Lung (tissue), 12 donors: ENCODE data around the gene NFATC2IP. TPM values are rescaled to one million over a fixed set of nuclear protein-coding genes. Genes with fewer than 3 reads are reported as not detected.
"Not testable (repeated sequence)": the region's sequence is repeated elsewhere in the genome, so short reads cannot be mapped to it uniquely, and the experiment has no call there.

ENCODE experiments used
- ATAC-seq: fragments of 200-7000 bp; cut with Tn5 transposase; one replicate; pipeline ENCODE4 v1.9.1; 2020; ENCODE audit warnings: moderate number of reproducible peaks; ENCODE audit not compliant: insufficient read depth, low FRiP score
- DNase-seq, 3 donors: peaks; one replicate each; pipeline ENCODE4 v3.0.0-alpha.2; 2013 to 2017
- H3K27ac ChIP-seq, 2 donors: one replicate each; pipeline ENCODE4 v1.5.1; 2013; ENCODE audit warnings: mild to moderate bottlenecking in 2 of 2, moderate library complexity in 2 of 2, control low read depth in 1 of 2, inconsistent platforms in 1 of 2, low read depth in 1 of 2, low read length in 1 of 2
- H3K27me3 ChIP-seq, 3 donors: one replicate each; pipeline ENCODE4 v1.5.1; 2013; ENCODE audit warnings: low read length in 2 of 3; ENCODE audit not compliant: control insufficient read depth in 3 of 3, insufficient read depth in 3 of 3
- H3K36me3 ChIP-seq, 4 donors: one replicate each; pipeline ENCODE4 v1.5.1; 2013; ENCODE audit warnings: low read length in 4 of 4, mild to moderate bottlenecking in 1 of 4, moderate library complexity in 1 of 4; ENCODE audit not compliant: control insufficient read depth in 4 of 4, insufficient read depth in 4 of 4
- H3K4me1 ChIP-seq, 5 donors: one replicate each; pipeline ENCODE4 v1.5.1; 2013; ENCODE audit warnings: low read length in 5 of 5, mild to moderate bottlenecking in 2 of 5, moderate library complexity in 1 of 5; ENCODE audit not compliant: control insufficient read depth in 5 of 5, insufficient read depth in 5 of 5
- H3K4me3 ChIP-seq: one replicate; pipeline ENCODE4 v1.5.1; 2013; ENCODE audit warnings: mild to moderate bottlenecking, control low read depth, moderate library complexity
- H3K9ac ChIP-seq, 2 donors: one replicate each; pipeline ENCODE4 v1.5.1; 2013; ENCODE audit warnings: low read length in 2 of 2, control low read depth in 1 of 2; ENCODE audit not compliant: insufficient read depth in 1 of 2
- H3K9me3 ChIP-seq, 4 donors: one replicate each; pipeline ENCODE4 v1.5.1; 2013; ENCODE audit warnings: low read length in 3 of 4, mild to moderate bottlenecking in 1 of 4, moderate library complexity in 1 of 4; ENCODE audit not compliant: control insufficient read depth in 4 of 4, insufficient read depth in 3 of 4
- CTCF ChIP-seq: IDR thresholded peaks from 2 replicates; pipeline ENCODE4 v1.5.1; 2012; ENCODE audit warnings: mild to moderate bottlenecking; ENCODE audit errors: control extremely low read depth, extremely low read depth
- WGBS, 2 donors: extraction: QIAGEN DNeasy Blood & Tissue Kit; methylation state at CpG; one replicate each; pipeline ENCODE4 v1.1.7; 2013; 5-methylcytosine and 5-hydroxymethylcytosine counted together
- polyA plus RNA-seq, 2 donors: library from polyadenylated mRNA; stranded (reverse); fragments of 200-250 nt; gene quantifications; one replicate each; pipeline ENCODE4 v1.2.1, GENCODE V29; 2013
- total RNA-seq, 2 donors: library from RNA; depleted of rRNA in 1 of 2; stranded (reverse); fragments of >200 nt in 1 of 2; gene quantifications; one replicate each; pipeline ENCODE4 v1.2.1, GENCODE V29; 2014 to 2021
- donor health status: control.
- donor health status: control.
- donor health status: Bipolar disorder and iron deficiency.
- donor health status: healthy.
- donor health status: DM: yes; HTN: yes; CAD: no.

Gene NFATC2IP
- total and polyA plus RNA-seq, 4 donors, result 21.0 to 37.0 (median 27.4) TPM

- TF ChIP-seq CTCF, result no peak
- no peak for ATAC-seq
- DNase-seq, result no peak
- Histone ChIP-seq H3K36me3 (no peaks in the 10 kb centered on the region), H3K27ac (no peak overlapping the region), H3K4me3 (no peak overlapping the region), H3K9ac (no peak overlapping the region), H3K4me1 (no peaks in the 10 kb centered on the region), H3K9me3 (no peaks in the 10 kb centered on the region), H3K27me3 (no peaks in the 10 kb centered on the region)
- 64 to 66% methylated on average over 4 of the region's 4 CpGs for WGBS, 2 donors
Measured at GRCh38 chr16:28999577-28999976, 48.8 kb downstream of the NFATC2IP start.

GRCh38 chr16:29000019-29000418, 49.3 kb downstream of the NFATC2IP start:
- Histone ChIP-seq H3K4me1 (no peaks in the 10 kb centered on the region), H3K27ac (no peak overlapping the region), H3K27me3 (no peaks in the 10 kb centered on the region), H3K9me3 (no peaks in the 10 kb centered on the region), H3K4me3 (no peak overlapping the region), H3K9ac (no peak overlapping the region), H3K36me3 (no peaks in the 10 kb centered on the region)
- 94% methylated on average over 2 of the region's 2 CpGs for WGBS, 2 donors
- DNase-seq (no peak), ATAC-seq (no peak)
- no peak for TF ChIP-seq CTCF

- not testable (repeated sequence) for H3K9me3 ChIP-seq, H3K4me3 ChIP-seq, H3K36me3 ChIP-seq, ATAC-seq, H3K27ac ChIP-seq, DNase-seq, H3K4me1 ChIP-seq, H3K27me3 ChIP-seq, H3K9ac ChIP-seq
- WGBS, 2 donors, result 74 to 75% methylated on average over 9 of the region's 9 CpGs
Measured at GRCh38 chr16:29004496-29005139, 53.9 kb downstream of the NFATC2IP start.

GRCh38 chr16:29007730-29008593, 57.2 kb downstream of the NFATC2IP start:
- Histone ChIP-seq H3K9me3 (no peaks in the 10 kb centered on the region), H3K36me3 (no peaks in the 10 kb centered on the region), H3K9ac (no peak overlapping the region), H3K4me3 (no peak overlapping the region), H3K4me1 (peaks cover 0 to 3% (median 0%) of the 10 kb centered on the region in 5 donors), H3K27me3 (no peaks in the 10 kb centered on the region), H3K27ac (no peak overlapping the region)
- no peak for TF ChIP-seq CTCF
- ATAC-seq (no peak), DNase-seq (no peak)
- WGBS, 2 donors, result 57 to 63% methylated on average over 10 of the region's 10 CpGs
